Prostate gland (tissue), 2 donors: ENCODE measurements around the gene COPG1.
A peak's percentile ranks its signal among the peaks of the same experiment; 100 is the strongest.

Experiments used
- POLR2A ChIP-seq: fragments of 450-650 bp; IDR thresholded peaks from one replicate; pipeline ENCODE4 v1.6.1; 2016; ENCODE audit warnings: antibody characterized with exemption, mild to moderate bottlenecking
- POLR2AphosphoS5 ChIP-seq: sonication (generic); formaldehyde crosslinking; IDR thresholded peaks from one replicate; pipeline ENCODE4 v1.6.1; 2017; ENCODE audit warnings: antibody characterized with exemption
- TF ChIP-seq, protein P1 (sequence below), 4 experiments: fragments of 200-600 bp in 2 of 4; fragments of 450-650 bp in 2 of 4; sonication (generic) in 2 of 4; IDR thresholded peaks; 1 replicate in 3 of 4; 2 replicates in 1 of 4; pipeline ENCODE4 v1.5.1; 2016 to 2019; ENCODE audit warnings: antibody characterized with exemption in 4 of 4, mild to moderate bottlenecking in 2 of 4, moderate library complexity in 2 of 4

DNA sequence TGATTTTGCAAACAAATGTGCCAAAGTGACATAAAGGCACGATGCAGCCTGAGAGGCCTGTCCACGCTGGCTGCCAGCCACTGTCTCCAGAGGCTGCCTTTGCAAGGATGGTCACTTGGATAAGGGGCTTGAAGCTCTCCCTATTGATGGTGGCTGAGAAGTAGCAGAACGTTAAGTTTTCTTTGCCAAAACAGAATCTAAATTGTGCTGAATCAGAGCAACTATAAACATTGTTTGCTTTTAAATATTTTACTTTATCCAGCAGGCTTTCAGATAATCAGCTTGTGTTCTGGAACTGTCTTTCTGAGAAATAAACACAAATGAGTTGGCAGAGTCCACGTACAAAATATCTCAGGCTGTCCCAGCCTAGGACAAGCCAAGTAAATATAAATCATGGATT is 41.9 kb upstream of the COPG1 start:
- TF ChIP-seq, protein P1, sequence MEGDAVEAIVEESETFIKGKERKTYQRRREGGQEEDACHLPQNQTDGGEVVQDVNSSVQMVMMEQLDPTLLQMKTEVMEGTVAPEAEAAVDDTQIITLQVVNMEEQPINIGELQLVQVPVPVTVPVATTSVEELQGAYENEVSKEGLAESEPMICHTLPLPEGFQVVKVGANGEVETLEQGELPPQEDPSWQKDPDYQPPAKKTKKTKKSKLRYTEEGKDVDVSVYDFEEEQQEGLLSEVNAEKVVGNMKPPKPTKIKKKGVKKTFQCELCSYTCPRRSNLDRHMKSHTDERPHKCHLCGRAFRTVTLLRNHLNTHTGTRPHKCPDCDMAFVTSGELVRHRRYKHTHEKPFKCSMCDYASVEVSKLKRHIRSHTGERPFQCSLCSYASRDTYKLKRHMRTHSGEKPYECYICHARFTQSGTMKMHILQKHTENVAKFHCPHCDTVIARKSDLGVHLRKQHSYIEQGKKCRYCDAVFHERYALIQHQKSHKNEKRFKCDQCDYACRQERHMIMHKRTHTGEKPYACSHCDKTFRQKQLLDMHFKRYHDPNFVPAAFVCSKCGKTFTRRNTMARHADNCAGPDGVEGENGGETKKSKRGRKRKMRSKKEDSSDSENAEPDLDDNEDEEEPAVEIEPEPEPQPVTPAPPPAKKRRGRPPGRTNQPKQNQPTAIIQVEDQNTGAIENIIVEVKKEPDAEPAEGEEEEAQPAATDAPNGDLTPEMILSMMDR (IDR thresholded peaks at IDR 0.05) = no peak
- no peak for TF ChIP-seq POLR2A
- peak; percentile 60 for TF ChIP-seq POLR2AphosphoS5
